Skin epidermis (tissue), 12 donors: ENCODE data around the gene FBP2.

Experiments
- H3K27ac ChIP-seq, 21 experiments: fragments of 200-600 bp; sonication (generic) in 11 of 21; one replicate each; pipeline ENCODE4 v1.5.0; 2020; ENCODE audit warnings: mild to moderate bottlenecking in 3 of 21, inconsistent platforms in 2 of 21, moderate library complexity in 2 of 21
- H3K4me3 ChIP-seq, 7 experiments: fragments of 200-600 bp; sonication (generic) in 2 of 7; one replicate each; pipeline ENCODE4 v1.5.0; 2020; ENCODE audit warnings: inconsistent platforms in 2 of 7, mild to moderate bottlenecking in 2 of 7, moderate library complexity in 1 of 7

Gene FBP2

GRCh38 chr9:94593459-94594345 lies at the start of gene FBP2:
Gene FBP2 (minus strand): TSS chr9:94593824. CDS start chr9:94593726, 98 bp downstream.
- Histone ChIP-seq H3K27ac (no peak within 1 kb of the TSS), H3K4me3 (no peak within 1 kb of the TSS)

DNA sequence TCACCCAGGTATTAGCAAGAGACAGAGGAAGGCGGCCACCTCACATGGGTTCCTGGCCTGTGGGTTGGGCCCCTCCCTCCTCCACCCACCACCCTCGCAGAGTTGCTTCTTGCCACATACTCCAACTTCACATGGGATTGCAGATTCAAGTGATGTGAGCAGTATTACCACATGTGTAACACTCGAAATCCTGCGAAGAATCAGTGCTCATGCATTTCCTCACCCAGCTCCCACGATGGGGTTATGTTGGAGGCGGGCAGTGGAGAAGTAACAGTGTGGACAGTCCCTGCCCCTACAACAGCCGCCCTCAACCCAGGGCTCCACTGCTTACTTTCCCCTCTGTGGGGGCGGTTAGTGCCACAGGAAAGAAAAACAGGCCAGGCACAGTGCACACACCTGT lies 49.6 kb upstream of the FBP2 start:
- Histone ChIP-seq H3K4me3 (no peak overlapping the region), H3K27ac (no peak overlapping the region)

GRCh38 chr9:94642501-94642900 lies 48.9 kb upstream of the FBP2 start:
- Histone ChIP-seq H3K27ac (no peak overlapping the region), H3K4me3 (no peak overlapping the region)

GRCh38 chr9:94639999-94640376 lies 46.4 kb upstream of the FBP2 start:
- H3K27ac ChIP-seq = peak overlapping the region in 13 of 21 experiments; percentile 1 to 72 (median 46)
- peak overlapping the region in 6 of 7 experiments; percentile 41 to 60 (median 49) for H3K4me3 ChIP-seq

GRCh38 chr9:94639061-94639998 lies 45.7 kb upstream of the FBP2 start, which contains the start of gene FBP1:
Gene FBP1 (minus strand): TSS chr9:94639518. CDS start chr9:94639310, 208 bp downstream.
- H3K27ac ChIP-seq = peak within 1 kb of the TSS in 19 of 21 experiments; percentile 1 to 73 (median 46)
- H3K4me3 ChIP-seq = peak within 1 kb of the TSS; percentile 41 to 60 (median 48)

GRCh38 chr9:94638335-94639060 lies 44.9 kb upstream of the FBP2 start:
- Histone ChIP-seq H3K4me3 (peak overlapping the region; percentile 41 to 60 (median 48)), H3K27ac (peak overlapping the region in 7 of 21 experiments; percentile 9 to 73 (median 63))

- no peak overlapping the region for H3K4me3 ChIP-seq
- no peak overlapping the region for H3K27ac ChIP-seq
Measured at GRCh38 chr9:94632737-94633136, 39.1 kb upstream of the FBP2 start.

GRCh38 chr9:94631599-94631998 lies 38.0 kb upstream of the FBP2 start:
- Histone ChIP-seq H3K27ac (peak overlapping the region in 1 of 21 experiments; percentile 8), H3K4me3 (no peak overlapping the region)

- Histone ChIP-seq H3K4me3 (no peak overlapping the region), H3K27ac (no peak overlapping the region)
Measured at GRCh38 chr9:94630833-94631232, 37.2 kb upstream of the FBP2 start.

GRCh38 chr9:94630281-94630680 lies 36.7 kb upstream of the FBP2 start:
- Histone ChIP-seq H3K4me3 (no peak overlapping the region), H3K27ac (no peak overlapping the region)

DNA sequence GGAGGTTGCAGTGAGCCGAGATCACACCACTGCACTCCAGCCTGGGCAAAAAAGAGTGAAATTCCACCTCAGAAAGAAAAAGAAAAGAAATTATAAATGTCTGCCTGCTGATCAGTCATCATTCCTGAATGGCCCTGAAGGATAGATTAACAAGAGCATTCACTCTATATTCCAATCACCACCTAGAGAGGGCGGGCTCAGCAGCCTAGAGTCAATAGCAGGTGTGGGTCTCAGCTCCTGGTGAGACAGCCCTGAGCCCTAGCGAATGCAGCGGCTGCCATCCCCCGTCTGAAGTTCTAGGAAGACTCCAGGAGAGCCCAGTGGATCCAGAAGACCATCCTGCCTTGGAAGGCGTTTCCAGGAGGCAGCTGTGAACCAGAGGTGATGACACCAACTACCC lies 33.7 kb upstream of the FBP2 start:
- H3K27ac ChIP-seq = no peak overlapping the region

GRCh38 chr9:94625835-94626234 lies 32.2 kb upstream of the FBP2 start:
- no peak overlapping the region for H3K27ac ChIP-seq

More for the DNA sequence above, 33.7 kb upstream of the FBP2 start:
- no peak overlapping the region for H3K4me3 ChIP-seq

GRCh38 chr9:94624629-94625028 lies 31.0 kb upstream of the FBP2 start:
- Histone ChIP-seq H3K4me3 (no peak overlapping the region), H3K27ac (no peak overlapping the region)

More at GRCh38 chr9:94625835-94626234, 32.2 kb upstream of the FBP2 start:
- no peak overlapping the region for H3K4me3 ChIP-seq

DNA sequence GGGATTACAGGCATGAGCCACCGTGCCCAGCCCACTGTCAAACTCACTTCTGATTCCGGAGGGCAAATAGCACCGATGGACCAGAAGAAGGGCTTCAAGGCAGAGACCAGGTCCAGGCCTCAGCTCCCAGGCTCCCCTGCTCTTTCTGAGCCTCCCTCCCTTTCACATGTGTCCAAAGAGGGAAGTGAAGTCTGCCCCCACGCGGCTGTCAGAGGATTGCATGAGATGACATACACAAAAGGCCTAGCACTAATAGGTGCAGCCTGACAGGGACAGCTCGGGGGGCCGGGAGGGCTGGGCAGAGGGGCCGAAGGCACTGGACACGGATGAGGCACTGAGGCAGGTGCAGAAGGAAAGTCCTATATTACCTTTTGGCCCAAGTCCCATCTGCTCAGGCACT lies 29.6 kb upstream of the FBP2 start:
- Histone ChIP-seq H3K4me3 (no peak overlapping the region), H3K27ac (no peak overlapping the region)

DNA sequence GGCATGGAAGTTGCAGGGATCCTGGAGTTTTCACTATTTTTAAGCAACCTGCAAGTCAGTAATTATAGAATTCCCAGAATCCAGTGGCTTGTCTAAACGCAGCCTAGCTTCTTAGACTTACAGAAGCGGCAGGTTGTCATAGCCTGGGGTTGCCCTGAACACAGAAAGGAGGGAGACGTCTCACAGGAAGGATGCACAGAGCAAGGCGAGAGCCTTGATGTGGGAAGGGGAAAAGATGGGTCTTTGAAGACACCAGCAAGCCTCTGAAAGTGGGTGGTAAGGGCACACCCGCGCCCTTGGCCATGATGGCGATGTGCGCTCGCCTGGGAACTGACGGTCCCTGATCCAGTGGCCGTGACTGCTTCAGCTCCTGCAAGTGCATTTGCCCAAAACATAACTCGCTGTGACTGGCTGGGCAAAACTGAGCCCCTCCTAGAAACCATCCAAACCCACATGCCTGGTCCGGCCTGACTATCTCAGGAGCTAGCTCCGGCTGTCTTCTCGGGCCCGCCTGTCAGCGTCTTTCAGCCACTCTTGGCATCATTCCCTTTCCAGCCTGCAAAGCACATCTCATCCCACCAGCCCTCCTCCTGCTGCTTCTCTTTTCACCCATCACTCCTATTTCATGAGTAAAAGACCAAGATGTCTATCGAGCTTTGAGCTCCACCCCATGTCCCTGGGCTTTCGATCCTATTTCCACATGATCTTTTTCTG lies 28.6 kb upstream of the FBP2 start:
- Histone ChIP-seq H3K27ac (no peak overlapping the region), H3K4me3 (no peak overlapping the region)

GRCh38 chr9:94619026-94619425 lies 25.4 kb upstream of the FBP2 start:
- Histone ChIP-seq H3K4me3 (no peak overlapping the region), H3K27ac (no peak overlapping the region)

DNA sequence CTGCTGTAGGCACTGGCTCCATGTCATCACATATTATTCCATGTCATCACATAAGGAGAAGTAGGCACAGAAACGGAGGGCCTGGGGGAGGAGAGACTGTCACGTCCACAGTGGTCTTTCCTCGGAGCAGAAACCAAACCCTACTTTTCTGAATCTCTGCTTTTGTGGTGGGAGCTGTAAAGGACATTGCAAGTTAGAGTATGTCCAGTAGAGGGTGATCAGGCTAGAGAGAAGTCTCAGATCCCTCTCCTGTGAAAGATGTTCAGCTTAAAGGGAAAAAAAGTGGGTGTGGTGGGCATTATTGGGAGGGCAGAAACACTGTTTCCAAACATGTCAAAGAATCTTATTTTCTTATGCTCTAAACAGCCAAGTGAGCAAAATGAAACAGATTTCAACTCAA lies 19.4 kb upstream of the FBP2 start:
- Histone ChIP-seq H3K4me3 (no peak overlapping the region), H3K27ac (no peak overlapping the region)

DNA sequence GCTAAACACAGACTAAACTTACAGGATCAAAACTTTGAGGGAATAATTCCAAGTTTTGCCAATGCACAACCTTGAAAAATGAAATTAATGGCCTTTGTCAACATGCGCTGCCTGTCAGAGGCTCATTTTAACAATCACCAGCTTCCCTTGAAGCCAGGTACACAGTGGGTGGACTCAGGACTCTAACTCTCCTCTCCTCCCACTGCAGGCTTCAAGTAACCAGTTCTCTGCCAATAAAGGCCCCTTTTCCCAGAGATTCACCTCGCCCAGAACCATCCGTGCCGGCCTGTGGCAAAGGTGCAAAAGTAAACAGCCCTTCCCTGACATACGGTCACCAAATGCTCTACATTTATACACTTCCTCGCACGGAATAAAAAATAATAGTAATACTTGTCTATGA lies 18.4 kb upstream of the FBP2 start:
- no peak overlapping the region for H3K27ac ChIP-seq
- no peak overlapping the region for H3K4me3 ChIP-seq

- Histone ChIP-seq H3K4me3 (no peak overlapping the region), H3K27ac (no peak overlapping the region)
Measured at GRCh38 chr9:94611638-94612068, 18.0 kb upstream of the FBP2 start.
